GM10847 (cell line): ENCODE results near the gene DLEC1.

Experiments used
- POLR2A ChIP-seq: IDR thresholded peaks from 2 replicates; pipeline ENCODE4 v1.6.1; 2011; ENCODE audit not compliant: insufficient read length; ENCODE audit errors: extremely low read depth

The DLEC1 gene

DNA sequence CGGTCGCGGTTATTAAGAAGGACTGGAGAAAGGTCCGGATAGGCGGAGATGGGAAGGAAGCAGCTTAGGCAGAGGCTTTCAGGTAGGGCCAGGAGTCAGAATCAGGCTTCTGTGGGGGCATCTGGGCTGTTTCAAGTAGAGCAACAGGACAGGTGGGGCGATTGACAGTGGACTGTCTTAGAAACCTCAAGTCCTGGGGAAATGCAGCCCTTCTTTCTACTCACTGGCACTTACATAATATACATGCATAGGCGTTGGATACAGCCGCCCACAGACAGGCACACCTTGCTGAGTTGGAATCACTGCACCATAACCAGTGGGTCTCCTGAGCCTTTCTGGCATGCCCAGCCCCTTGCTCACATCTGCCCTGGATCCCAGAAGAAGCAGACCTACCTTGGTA lies 100.2 kb downstream of the DLEC1 start:
- TF ChIP-seq POLR2A, result no peak

DNA sequence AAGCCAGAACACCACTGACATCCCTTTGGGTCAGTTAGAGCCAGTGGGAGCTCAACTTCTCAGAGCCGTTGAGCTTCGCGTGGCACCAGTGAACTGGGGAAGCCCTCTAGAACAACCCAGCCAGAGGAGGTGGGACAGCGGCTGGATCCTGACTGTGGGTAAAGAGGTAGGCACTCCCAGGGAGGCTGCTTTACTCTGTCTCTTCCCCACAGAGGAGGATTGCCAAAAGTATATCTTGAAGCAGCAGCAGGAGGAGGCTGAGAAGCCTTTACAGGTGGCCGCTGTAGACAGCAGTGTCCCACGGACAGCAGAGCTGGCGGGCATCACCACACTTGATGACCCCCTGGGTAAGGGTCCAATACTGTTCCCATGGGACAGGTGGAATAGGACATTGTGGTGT lies 100.6 kb downstream of the DLEC1 start:
- TF ChIP-seq POLR2A, result no peak

DNA sequence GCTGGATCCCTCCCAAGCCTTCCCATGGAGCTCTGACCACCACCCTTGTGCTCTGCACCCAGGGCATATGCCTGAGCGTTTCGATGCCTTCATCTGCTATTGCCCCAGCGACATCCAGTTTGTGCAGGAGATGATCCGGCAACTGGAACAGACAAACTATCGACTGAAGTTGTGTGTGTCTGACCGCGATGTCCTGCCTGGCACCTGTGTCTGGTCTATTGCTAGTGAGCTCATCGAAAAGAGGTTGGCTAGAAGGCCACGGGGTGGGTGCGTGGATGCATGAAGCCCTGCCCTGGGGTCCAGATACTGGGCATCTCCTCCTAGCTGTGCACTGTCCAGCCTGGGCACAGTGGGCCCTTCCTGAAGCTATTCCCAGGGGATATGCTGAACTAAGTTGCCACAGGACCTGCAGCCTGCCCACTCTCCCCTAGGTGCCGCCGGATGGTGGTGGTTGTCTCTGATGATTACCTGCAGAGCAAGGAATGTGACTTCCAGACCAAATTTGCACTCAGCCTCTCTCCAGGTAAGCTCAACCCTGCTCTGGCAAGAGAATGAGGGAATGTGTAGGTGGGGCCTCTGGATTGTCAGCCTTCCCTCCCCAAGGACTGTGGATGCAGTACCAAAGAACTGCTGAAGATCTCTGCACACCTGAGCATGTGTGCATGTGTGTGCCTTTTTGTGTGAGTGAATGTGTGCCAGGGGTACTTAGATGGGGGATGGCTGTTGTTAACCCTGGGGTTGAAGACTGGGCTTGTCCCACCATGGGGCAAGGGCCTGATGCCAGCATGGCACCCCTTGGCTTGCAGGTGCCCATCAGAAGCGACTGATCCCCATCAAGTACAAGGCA lies 101.5 kb downstream of the DLEC1 start:
- no peak for TF ChIP-seq POLR2A

DNA sequence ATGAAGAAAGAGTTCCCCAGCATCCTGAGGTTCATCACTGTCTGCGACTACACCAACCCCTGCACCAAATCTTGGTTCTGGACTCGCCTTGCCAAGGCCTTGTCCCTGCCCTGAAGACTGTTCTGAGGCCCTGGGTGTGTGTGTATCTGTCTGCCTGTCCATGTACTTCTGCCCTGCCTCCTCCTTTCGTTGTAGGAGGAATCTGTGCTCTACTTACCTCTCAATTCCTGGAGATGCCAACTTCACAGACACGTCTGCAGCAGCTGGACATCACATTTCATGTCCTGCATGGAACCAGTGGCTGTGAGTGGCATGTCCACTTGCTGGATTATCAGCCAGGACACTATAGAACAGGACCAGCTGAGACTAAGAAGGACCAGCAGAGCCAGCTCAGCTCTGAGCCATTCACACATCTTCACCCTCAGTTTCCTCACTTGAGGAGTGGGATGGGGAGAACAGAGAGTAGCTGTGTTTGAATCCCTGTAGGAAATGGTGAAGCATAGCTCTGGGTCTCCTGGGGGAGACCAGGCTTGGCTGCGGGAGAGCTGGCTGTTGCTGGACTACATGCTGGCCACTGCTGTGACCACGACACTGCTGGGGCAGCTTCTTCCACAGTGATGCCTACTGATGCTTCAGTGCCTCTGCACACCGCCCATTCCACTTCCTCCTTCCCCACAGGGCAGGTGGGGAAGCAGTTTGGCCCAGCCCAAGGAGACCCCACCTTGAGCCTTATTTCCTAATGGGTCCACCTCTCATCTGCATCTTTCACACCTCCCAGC lies 102.4 kb downstream of the DLEC1 start:
- TF ChIP-seq POLR2A, result no peak

DNA sequence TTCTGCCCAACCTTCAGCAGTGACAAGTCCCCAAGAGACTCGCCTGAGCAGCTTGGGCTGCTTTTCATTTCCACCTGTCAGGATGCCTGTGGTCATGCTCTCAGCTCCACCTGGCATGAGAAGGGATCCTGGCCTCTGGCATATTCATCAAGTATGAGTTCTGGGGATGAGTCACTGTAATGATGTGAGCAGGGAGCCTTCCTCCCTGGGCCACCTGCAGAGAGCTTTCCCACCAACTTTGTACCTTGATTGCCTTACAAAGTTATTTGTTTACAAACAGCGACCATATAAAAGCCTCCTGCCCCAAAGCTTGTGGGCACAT lies 102.9 kb downstream of the DLEC1 start:
- TF ChIP-seq POLR2A, result no peak

DNA sequence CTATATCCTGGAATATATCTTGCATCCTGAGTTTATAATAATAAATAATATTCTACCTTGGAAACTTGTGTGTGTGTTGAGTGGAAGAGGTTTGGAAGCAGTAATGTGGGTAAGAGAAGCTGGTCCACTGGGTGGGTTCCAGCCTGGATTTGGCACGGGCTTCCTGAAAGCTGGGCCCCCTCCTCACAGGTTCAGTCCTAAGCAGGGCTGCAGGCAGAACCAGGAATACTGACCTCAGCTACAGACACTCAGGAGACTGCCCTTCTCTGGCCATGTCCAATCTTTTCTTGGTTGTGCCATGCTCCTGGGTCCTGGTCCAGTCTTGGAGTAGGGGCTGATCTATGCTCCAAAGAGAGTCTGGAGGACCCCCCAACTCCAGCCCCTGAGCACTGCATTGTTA lies 104.0 kb downstream of the DLEC1 start:
- no peak for TF ChIP-seq POLR2A

DNA sequence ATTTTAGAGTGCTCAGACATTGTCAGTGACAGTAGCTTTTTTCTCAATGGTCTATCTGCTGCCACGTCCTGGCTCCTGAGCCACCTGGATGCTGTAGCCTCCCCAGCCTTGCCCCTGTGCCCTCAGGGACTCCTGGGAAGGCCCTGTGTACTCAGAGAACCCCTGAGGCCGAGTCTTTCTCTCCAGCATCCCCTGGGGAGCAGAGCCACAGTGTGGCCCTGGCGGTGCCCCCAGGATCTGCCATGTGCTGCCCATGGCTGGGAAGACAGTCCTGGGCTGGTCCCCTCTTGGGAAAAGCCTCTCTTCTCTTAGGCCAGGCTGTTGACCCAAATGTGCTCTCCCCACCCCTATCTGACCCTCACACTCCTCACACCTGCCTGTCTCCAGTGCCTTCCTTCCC lies 104.5 kb downstream of the DLEC1 start:
- TF ChIP-seq POLR2A, result no peak

DNA sequence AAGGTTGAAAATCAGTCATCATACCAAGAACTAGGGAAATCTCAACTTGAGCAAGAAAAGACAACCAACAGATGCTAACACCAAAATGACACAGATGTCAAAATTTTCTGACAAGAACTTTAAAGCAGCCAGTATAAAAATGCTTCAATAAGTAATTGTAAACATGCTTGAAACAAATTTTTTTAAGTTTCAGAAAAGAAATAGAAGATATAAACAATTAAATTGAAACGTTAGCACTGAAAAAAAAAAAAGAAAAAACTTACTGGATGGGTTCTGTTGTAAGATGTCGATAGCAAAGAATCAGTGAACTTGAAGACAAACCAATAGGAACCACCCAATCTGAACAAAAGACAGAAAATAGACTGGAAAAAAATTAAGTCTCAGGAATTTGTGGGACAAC lies 107.5 kb downstream of the DLEC1 start:
- no peak for TF ChIP-seq POLR2A

DNA sequence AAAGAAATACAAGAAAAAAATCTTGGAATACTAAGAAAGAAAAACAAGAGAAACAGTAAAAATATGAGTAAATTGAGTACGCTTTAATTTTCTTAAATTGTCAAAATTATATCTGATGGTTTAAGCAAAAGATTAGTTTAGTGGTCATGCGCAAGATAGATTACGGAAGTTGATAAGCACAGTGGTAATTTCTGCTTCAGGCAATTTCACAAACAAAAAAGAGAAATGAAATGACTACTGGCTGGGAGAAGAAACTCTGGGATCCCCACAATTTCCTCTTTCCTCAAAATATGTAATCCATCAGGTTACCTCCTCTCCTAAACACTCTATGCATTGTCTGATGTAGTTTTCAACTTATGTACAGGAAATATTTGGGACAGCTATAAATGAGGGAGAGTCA lies 108.4 kb downstream of the DLEC1 start:
- no peak for TF ChIP-seq POLR2A

DNA sequence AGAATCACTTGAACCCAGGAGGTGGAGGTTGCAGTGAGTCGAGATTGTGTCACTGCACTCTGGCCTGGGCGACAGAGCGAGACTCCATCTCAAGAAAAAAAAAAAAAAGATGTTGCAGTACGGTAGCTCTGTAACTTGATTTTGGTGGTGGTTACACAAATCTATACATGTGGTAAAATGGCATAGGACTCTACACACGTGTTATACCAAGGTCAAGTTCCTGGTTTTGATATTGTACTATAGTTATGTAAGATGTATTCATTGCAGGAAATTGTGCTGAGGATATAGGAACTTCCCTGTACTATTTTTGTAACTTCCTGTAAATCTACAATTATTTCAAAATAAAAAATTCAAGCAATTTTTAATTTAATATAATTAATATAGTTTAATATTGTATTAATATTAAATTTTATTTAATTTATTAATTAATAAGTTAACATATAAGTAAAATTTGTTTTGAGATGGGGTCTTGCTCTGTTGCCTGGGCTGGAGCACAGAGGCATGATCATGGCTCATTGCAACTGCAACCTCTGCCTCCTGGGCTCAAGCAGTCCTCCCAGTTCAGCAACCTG lies 109.4 kb downstream of the DLEC1 start:
- no peak for TF ChIP-seq POLR2A

DNA sequence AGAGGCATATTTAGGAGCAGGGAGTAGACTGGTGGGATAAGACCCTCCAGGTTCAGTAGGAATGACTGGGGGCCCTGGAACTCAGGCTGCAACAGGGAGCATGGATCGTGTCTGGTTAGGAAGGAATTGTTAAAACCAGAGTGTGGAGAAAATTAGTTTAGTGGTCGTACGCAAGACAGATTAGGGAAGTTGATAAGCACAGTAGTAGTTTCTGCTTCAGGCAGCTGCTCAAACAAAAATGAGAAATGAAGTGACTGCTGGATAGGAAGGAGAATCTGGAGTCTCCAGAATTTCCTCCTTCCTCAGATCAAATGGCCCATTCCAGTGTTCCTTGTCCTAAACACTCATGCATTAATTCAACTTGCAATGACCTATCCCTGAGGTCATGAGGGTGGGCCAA lies 110.7 kb downstream of the DLEC1 start:
- TF ChIP-seq POLR2A, result no peak

DNA sequence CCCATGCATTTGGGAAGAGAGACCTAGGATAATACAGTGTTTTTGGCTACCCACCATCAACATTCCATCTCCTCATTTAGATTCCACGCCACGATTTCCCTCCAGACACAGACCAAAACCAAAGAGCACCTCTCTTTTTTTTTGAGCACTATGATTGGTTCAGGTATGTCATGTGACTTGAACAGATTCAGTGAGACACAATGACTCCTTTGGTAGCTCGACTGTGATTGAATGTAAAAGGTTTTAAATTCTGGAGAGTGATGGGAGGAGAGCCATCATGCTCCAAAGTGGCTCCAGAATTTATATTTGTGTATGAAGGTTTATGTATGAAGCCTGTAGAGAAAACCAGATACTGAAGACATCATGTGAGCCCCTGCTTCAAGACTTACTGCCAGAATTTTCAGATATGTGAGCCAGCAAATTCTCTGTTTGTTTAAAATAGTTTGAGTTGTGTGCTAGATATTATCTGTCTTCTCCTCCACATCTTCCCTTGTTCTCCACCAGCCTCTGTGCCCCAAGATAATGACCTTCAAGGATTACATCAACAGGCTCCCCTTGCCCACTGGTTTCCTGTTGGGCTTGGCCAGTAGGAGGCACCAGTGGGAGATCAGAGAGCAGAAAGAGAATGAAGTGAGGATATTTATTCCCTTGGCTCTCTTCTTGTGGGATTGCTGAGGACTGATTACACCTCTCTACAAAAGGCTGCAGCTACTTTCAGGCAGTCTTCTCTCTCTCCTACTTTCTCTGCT lies 111.9 kb downstream of the DLEC1 start:
- TF ChIP-seq POLR2A, result no peak

DNA sequence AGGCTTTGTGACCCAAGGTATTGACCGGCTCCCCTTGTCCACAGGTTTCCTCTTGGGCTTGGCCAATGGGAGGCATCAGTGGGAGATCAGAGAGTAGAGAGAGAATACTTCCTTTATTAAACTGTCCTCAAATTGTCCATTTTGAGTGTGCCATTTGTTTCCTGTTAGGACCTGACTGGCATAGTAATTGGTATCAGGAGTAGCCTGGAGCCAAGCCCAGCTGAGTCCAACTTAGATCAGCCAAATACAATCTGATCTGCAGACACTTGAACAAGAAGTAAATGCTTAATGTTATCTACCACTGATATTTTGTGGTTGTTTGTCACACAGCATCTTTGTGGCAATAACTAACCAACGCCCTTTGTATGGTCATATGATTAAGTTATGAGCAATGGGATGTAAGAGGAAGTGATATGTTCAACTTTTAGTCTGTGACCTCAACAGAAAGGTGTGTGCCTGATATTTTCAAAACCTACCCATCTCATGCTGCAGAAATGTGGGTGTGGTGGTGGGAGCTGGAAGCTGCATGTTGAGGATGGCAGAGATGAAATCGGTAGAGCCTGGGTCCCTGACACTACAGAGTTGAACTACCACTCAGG lies 112.8 kb downstream of the DLEC1 start:
- TF ChIP-seq POLR2A, result no peak

DNA sequence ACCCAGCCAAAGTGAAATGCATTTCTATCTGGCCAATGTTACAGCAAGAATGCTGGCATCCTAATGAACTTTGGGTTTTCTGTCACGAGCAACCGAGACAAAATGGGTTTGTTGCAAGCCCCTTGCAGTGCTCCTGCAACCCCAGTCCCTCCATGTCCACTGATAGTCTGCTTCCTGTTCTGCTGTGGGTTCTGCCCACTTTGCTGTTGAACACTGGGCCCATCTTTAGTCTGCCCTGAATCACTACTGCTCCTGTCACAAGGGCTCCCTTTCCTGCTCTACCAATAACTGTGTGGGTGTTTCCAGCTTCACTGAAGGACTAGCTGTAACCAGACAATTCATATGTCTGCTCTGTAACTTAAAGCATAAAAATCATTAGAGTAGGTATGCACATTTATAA lies 113.6 kb downstream of the DLEC1 start:
- TF ChIP-seq POLR2A, result no peak

DNA sequence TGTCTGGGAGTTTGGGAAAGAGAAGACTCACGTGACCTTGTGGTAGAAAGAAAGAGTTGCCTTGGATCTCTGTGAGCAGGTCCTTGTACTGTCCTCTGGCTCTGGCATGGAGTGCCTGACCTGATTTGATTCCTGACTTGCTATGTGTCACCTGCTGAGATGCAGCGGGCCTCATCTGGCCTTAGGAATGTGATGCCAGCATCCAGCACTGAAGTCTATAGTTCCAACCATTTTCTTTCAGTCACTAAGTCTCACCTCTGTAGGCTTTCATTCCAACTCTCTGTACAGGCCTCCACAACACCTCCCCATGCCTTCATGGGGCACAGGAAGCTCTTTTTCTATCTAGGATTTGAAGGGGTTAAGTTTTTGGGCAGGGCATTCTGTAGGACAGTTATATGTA lies 114.2 kb downstream of the DLEC1 start:
- no peak for TF ChIP-seq POLR2A
